ENCODE results near the gene NLK.
A peak's percentile ranks its signal among the peaks of the same experiment; 100 is the strongest.
"Not testable (repeated sequence)": the region's sequence is repeated elsewhere in the genome, so short reads cannot be mapped to it uniquely, and the experiment has no call there.

The NLK gene

GRCh38 chr17:28228986-28229729 is 186.7 kb downstream of the NLK start:
- TF ChIP-seq CTCF (IDR thresholded peaks at IDR 0.05; ENCODE audit: control insufficient read depth, extremely low read depth, insufficient read depth): no peak
- no peak overlapping the region for H3K4me3 ChIP-seq (ENCODE audit: low read depth, low read length)
- DNase-seq (ENCODE audit: low read depth): no peak

GRCh38 chr17:28230011-28230410 is 187.5 kb downstream of the NLK start:
- H3K4me3 ChIP-seq (ENCODE audit: low read depth, low read length): no peak overlapping the region
- no peak for TF ChIP-seq CTCF (IDR thresholded peaks at IDR 0.05; ENCODE audit: control insufficient read depth, extremely low read depth, insufficient read depth)
- no peak for DNase-seq (ENCODE audit: low read depth)

GRCh38 chr17:28230607-28231006 is 188.1 kb downstream of the NLK start:
- DNase-seq (ENCODE audit: low read depth): not testable (repeated sequence)

GRCh38 chr17:28231624-28232023 is 189.1 kb downstream of the NLK start:
- not testable (repeated sequence) for DNase-seq (ENCODE audit: low read depth)

More at GRCh38 chr17:28230607-28231006, 188.1 kb downstream of the NLK start:
- H3K4me3 ChIP-seq (ENCODE audit: low read depth, low read length): not testable (repeated sequence)

GRCh38 chr17:28232966-28233870 is 190.7 kb downstream of the NLK start:
- peak; percentile 48 for TF ChIP-seq CTCF (IDR thresholded peaks at IDR 0.05; ENCODE audit: control insufficient read depth, extremely low read depth, insufficient read depth)
- peak overlapping the region; percentile 46 for H3K4me3 ChIP-seq (ENCODE audit: low read depth, low read length)
- peak; percentile 4 for DNase-seq (ENCODE audit: low read depth)

More at GRCh38 chr17:28231624-28232023, 189.1 kb downstream of the NLK start:
- H3K4me3 ChIP-seq (ENCODE audit: low read depth, low read length): not testable (repeated sequence)

GRCh38 chr17:28233872-28234856 is 191.7 kb downstream of the NLK start:
- peak; percentile 6; the same call in 1 of the 2 replicates for TF ChIP-seq CTCF (IDR thresholded peaks at IDR 0.05; ENCODE audit: control insufficient read depth, extremely low read depth, insufficient read depth)
- peak overlapping the region; percentile 46 for H3K4me3 ChIP-seq (ENCODE audit: low read depth, low read length)
- peak; percentile 89 for DNase-seq (ENCODE audit: low read depth)

- H3K4me3 ChIP-seq (ENCODE audit: low read depth, low read length); DNase-seq (ENCODE audit: low read depth): not testable (repeated sequence)
Observed at GRCh38 chr17:28235066-28235700, 192.7 kb downstream of the NLK start.

GRCh38 chr17:28236033-28236653 is 193.7 kb downstream of the NLK start:
- not testable (repeated sequence) for DNase-seq (ENCODE audit: low read depth); H3K4me3 ChIP-seq (ENCODE audit: low read depth, low read length)

GRCh38 chr17:28238547-28239270 is 196.2 kb downstream of the NLK start:
- H3K4me3 ChIP-seq (ENCODE audit: low read depth, low read length); DNase-seq (ENCODE audit: low read depth): not testable (repeated sequence)

Data from LNCaP clone FGC (cell line).